Glutamatergic neuron (in vitro differentiated cells): ENCODE data around the gene SNX9. TPM values are rescaled to one million over a fixed set of nuclear protein-coding genes. Genes with fewer than 3 reads are reported as not detected.

Experiments used
- DNase-seq: peaks from one replicate; pipeline ENCODE4 v3.0.0; 2022
- H3K27ac Mint-ChIP-seq: one replicate; pipeline ENCODE4 v1.8.0; 2020; ENCODE audit warnings: mild to moderate bottlenecking, mixed read lengths, inconsistent platforms; ENCODE audit not compliant: unreplicated experiment
- H3K27me3 Mint-ChIP-seq: one replicate; pipeline ENCODE4 v1.8.0; 2020; ENCODE audit warnings: mild to moderate bottlenecking, moderate library complexity, mixed read lengths, inconsistent platforms; ENCODE audit not compliant: unreplicated experiment
- H3K36me3 Mint-ChIP-seq: one replicate; pipeline ENCODE4 v1.8.0; 2020; ENCODE audit warnings: mild to moderate bottlenecking, mixed read lengths, inconsistent platforms; ENCODE audit not compliant: unreplicated experiment
- H3K4me1 Mint-ChIP-seq: one replicate; pipeline ENCODE4 v1.8.0; 2020; ENCODE audit warnings: mild to moderate bottlenecking, low read depth, mixed read lengths, inconsistent platforms; ENCODE audit not compliant: unreplicated experiment
- H3K4me3 Mint-ChIP-seq: one replicate; pipeline ENCODE4 v1.8.0; 2020; ENCODE audit warnings: mild to moderate bottlenecking, mixed read lengths, inconsistent platforms; ENCODE audit not compliant: unreplicated experiment
- H3K9me3 Mint-ChIP-seq: one replicate; pipeline ENCODE4 v1.8.0; 2020; ENCODE audit warnings: mild to moderate bottlenecking, moderate library complexity, mixed read lengths, inconsistent platforms; ENCODE audit not compliant: unreplicated experiment
- total RNA-seq: library from RNA; stranded (reverse); fragmentation: NEBNext Ultra II Directional; extraction: Animal tissue kit (Norgen Biotek cat#: 25700); gene quantifications from one replicate; pipeline ENCODE4 v1.2.1, GENCODE V29; 2021; ENCODE audit not compliant: unreplicated experiment
- TF ChIP-seq, protein P1 (sequence below): fragments of 200-600 bp; sonication (generic); IDR thresholded peaks from one replicate; pipeline ENCODE4 v1.5.0; 2021; ENCODE audit not compliant: partially characterized antibody, unreplicated experiment

SNX9 gene
- total RNA-seq, 1 donor from 2014 or later = 45.7 TPM

DNA sequence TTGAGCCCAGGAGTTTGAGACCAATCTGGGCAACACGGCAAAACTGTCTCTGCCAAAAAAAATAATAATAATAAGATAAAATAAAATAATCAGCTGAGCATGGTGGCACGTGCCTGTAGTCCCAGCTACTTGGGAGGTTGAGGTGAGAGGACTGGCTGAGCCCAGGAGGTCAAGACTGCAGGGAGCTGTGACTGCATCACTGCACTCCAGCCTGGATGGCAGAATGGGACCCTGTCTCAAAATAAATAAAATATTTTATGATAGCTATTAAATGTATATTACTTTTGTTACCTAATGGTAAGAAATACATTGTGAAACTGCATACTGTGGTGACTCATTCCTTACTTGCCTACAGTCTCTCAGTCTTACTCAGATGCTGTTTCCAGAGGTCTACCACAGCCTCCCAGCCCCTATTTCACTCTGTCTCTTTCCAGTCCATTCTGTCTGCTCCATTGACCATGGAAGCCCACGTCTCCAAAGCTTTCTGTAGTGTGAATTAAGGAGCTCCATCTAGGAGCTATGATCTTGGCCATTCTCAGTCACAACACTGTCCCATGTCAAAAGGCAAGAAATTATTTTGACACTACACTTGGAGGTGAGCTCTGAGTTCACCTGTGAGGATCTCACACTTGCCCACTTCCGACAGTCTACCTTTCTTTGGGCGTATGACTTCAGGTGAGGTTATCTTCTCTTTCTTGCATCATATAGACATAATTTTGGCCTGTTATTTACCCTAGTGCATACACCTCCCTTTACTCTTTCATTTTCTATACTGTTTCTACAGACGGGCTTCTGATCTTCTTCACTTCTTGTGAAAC, 22.4 kb upstream of the SNX9 start:
- peaks cover 12% of the 10 kb centered on the region for H3K4me1 Mint-ChIP-seq
- H3K4me3 Mint-ChIP-seq = no peak overlapping the region
- DNase-seq = no peak
- H3K36me3 Mint-ChIP-seq = no peaks in the 10 kb centered on the region
- TF ChIP-seq, protein P1, sequence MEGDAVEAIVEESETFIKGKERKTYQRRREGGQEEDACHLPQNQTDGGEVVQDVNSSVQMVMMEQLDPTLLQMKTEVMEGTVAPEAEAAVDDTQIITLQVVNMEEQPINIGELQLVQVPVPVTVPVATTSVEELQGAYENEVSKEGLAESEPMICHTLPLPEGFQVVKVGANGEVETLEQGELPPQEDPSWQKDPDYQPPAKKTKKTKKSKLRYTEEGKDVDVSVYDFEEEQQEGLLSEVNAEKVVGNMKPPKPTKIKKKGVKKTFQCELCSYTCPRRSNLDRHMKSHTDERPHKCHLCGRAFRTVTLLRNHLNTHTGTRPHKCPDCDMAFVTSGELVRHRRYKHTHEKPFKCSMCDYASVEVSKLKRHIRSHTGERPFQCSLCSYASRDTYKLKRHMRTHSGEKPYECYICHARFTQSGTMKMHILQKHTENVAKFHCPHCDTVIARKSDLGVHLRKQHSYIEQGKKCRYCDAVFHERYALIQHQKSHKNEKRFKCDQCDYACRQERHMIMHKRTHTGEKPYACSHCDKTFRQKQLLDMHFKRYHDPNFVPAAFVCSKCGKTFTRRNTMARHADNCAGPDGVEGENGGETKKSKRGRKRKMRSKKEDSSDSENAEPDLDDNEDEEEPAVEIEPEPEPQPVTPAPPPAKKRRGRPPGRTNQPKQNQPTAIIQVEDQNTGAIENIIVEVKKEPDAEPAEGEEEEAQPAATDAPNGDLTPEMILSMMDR = no peak
- H3K9me3 Mint-ChIP-seq = peaks cover 3% of the 10 kb centered on the region
- no peak overlapping the region for H3K27ac Mint-ChIP-seq
- no peaks in the 10 kb centered on the region for H3K27me3 Mint-ChIP-seq

DNA sequence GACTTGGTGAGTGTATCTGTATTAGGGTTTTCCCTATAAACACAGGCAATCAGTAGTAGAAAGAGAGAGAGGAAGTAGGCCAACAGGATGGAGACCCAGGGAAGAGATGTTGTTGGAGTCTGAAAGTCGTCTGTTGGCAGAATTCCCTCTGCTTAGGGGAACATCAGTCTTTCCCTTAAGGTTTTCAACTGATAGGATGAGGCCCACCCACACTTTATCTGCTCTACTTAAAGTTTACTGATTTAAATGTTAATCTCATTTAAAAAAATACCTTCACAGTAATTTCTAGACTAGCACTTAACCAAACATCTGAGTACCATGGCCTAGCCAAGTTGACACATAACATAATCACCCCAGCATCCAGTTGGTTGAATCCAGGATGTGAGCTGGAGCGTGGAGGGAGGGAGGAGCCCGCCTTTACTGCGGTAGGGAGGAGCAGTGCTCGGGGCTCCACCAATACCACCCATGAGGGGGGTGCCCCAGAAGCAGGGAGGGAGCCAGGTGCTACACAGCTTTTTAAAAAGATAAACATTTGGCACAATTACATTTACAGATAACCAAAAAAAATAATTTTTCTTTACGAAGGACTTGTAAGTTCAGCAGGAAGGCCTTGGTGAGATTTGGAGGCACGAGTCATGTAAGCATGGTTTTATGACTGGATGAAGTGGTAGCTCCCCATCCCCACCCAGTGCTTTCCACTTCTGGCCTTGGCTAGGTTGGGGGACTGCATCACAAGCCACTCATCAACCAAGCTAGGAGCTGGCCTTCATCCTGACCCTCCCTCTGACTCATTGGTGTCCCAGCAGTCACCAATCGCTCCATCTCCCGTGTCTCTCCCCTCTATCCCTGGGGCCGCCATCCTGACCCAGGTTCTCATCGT, 18.4 kb upstream of the SNX9 start:
- H3K27me3 Mint-ChIP-seq = no peaks in the 10 kb centered on the region
- TF ChIP-seq, protein P1 = no peak
- peaks cover 4% of the 10 kb centered on the region for H3K4me1 Mint-ChIP-seq
- H3K4me3 Mint-ChIP-seq = no peak overlapping the region
- H3K9me3 Mint-ChIP-seq = peaks cover 3% of the 10 kb centered on the region
- H3K36me3 Mint-ChIP-seq = no peaks in the 10 kb centered on the region
- H3K27ac Mint-ChIP-seq = no peak overlapping the region
- no peak for DNase-seq

DNA sequence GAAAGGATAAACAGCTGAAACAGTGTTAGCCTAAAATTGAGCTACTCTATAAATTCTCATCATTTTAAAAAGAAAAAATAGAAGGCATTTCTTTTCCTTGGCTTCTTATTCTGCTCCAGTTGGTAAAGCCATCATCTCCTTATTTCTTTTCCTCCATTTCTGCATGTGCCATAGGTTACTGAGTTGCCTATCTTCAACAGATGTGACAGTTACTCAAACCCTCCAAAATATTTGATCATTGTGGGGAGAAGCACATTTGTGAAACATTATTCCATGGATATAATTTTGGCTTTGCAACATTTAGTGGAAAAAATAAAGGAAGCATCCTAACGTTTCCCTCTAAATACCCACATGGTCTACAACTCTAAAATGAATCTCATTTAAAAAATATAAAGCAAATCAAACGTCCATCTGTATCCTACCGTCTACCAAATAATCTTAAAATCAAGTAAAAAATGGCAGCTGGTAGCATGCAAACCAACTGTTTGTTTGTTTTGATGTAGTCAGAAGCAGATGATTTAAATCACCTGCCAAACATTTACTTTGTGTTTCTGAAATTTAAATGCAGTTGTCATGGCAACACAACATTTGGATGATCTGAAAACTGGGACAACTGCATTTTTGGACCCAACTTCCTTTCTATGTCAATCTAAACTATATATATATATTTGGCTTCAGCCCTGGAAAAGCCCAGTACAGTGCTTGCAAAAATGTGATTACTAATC, 16.8 kb upstream of the SNX9 start:
- Mint-ChIP-seq H3K36me3 (no peaks in the 10 kb centered on the region), H3K4me3 (no peak overlapping the region), H3K4me1 (peaks cover 4% of the 10 kb centered on the region), H3K9me3 (peaks cover 3% of the 10 kb centered on the region), H3K27me3 (no peaks in the 10 kb centered on the region), H3K27ac (no peak overlapping the region)
- DNase-seq = no peak
- TF ChIP-seq, protein P1 = no peak

DNA sequence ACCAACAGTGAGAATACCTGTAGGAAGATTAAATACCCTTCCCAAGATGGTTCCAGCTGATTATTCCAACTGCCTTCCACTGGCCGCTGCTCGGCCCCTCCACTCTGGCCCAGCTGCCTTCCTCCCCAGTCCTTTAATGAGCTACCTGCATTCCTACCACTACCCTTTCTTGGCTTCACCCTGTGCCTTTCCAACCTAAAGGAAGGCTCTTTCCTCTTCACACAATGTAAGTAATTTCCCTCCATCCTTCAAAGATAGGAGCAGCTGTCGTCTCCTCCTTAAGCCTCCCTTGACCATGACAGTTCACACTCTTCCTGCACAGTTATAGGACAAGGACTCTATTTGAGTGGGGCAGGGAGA, 16.2 kb upstream of the SNX9 start:
- Mint-ChIP-seq H3K9me3 (peaks cover 2% of the 10 kb centered on the region), H3K36me3 (no peaks in the 10 kb centered on the region), H3K27ac (no peak overlapping the region), H3K4me3 (no peak overlapping the region), H3K27me3 (no peaks in the 10 kb centered on the region), H3K4me1 (peaks cover under 1% of the 10 kb centered on the region)
- TF ChIP-seq, protein P1 = no peak
- DNase-seq = no peak
